ENCODE results near the gene SPATC1L.

DNA sequence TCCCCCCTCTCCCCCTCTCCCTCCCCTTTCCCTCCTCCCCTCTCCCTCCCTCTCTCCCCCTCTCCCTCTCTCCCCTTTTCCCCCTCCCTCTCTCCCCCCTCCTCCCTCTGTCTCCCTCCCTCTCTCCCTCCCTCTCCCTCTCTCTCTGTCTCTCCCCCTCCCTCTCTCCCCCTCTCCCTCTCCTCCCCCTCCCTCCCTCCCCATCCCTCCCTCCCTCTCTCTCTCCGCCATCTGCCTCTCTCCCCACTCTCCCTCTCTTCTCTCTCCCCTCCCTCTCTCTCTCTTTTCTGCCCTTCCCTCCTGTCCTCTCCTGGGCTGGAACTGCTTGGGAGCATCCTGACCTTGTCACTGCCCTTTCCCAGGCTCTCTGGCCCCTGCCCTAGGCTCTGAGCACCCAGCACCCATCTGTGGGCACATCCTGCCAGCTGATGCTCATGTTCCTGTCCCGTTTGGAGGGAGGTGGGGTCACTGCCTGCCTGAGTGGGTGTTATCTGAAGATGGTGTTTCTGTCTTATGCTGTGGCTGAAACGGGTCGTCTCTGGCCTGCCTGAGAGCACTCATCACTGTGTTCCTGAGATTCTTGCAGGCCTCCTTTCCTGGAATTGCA lies 39.7 kb downstream of the SPATC1L start:
- TF ChIP-seq JUND (IDR thresholded peaks at IDR 0.05; ENCODE audit: low read length) = no peak
- no peak for TF ChIP-seq TAF1 (IDR thresholded peaks at IDR 0.05; ENCODE audit: low read depth, low read length)
- no peak for TF ChIP-seq EP300 (IDR thresholded peaks at IDR 0.05; ENCODE audit: borderline replicate concordance in 1 of 2, low read depth in 2 of 2, low read length in 2 of 2)
- no peak for TF ChIP-seq POLR2AphosphoS5 (IDR thresholded peaks at IDR 0.05; ENCODE audit: low read depth, low read length)
- TF ChIP-seq, protein P1, sequence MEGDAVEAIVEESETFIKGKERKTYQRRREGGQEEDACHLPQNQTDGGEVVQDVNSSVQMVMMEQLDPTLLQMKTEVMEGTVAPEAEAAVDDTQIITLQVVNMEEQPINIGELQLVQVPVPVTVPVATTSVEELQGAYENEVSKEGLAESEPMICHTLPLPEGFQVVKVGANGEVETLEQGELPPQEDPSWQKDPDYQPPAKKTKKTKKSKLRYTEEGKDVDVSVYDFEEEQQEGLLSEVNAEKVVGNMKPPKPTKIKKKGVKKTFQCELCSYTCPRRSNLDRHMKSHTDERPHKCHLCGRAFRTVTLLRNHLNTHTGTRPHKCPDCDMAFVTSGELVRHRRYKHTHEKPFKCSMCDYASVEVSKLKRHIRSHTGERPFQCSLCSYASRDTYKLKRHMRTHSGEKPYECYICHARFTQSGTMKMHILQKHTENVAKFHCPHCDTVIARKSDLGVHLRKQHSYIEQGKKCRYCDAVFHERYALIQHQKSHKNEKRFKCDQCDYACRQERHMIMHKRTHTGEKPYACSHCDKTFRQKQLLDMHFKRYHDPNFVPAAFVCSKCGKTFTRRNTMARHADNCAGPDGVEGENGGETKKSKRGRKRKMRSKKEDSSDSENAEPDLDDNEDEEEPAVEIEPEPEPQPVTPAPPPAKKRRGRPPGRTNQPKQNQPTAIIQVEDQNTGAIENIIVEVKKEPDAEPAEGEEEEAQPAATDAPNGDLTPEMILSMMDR (IDR thresholded peaks at IDR 0.05; ENCODE audit: control extremely low read depth in 1 of 3, insufficient read depth in 1 of 3, low read depth in 1 of 3, low read length in 3 of 3) = no peak
- TF ChIP-seq, protein P2, sequence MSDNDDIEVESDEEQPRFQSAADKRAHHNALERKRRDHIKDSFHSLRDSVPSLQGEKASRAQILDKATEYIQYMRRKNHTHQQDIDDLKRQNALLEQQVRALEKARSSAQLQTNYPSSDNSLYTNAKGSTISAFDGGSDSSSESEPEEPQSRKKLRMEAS (IDR thresholded peaks at IDR 0.05) = no peak
- TF ChIP-seq RAD21 (IDR thresholded peaks at IDR 0.05 in 1 of 2, conservative IDR thresholded peaks at IDR 0.05 in 1 of 2; ENCODE audit: low read depth in 2 of 2, low read length in 2 of 2) = no peak
